HG02852 (cell line): Measurements from ENCODE around the gene PRMT1.

Source experiments
- ATAC-seq: cut with Tn5 transposase; IDR thresholded peaks from one replicate; pipeline ENCODE4 v1.9.1; 2021; ENCODE audit warnings: mild to moderate bottlenecking, moderate library complexity; ENCODE audit not compliant: unreplicated experiment

PRMT1 gene

DNA sequence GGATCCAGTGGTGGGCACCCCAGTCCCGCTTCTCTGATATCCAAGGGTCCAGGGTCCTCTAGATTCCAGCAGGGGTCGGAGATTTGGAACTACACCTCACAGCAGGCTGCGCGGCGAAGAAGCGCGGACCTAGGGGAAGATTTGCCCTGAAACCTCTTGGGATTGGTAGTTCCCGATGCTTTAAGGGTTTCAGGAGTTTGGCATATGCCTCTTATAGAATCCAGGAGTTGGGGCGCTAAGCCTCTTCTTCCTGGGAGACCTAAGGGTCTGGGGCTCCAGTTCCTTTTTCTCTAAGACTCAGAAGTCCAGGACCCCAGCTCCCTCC lies 11.0 kb upstream of the PRMT1 start:
- no peak for ATAC-seq

DNA sequence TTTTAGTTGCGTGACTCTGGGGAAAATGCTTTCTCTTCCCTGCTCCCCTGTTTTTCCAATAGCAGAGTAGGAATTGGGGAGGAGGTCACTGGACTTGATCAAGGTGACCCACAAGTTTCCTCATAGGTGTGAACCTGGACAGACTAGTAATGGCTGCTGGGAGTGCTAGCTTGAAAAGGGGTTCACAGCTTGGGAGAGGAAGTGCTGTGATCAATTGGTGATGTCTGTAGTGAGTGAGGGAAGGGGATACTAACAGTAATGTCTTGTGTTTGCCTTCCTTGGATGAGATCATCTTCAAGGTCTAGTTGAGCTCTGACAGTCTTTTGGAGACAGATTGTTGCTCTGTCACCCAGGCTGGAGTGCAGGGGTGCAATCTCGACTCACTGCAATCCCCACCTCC lies 9.6 kb upstream of the PRMT1 start:
- ATAC-seq, result no peak

DNA sequence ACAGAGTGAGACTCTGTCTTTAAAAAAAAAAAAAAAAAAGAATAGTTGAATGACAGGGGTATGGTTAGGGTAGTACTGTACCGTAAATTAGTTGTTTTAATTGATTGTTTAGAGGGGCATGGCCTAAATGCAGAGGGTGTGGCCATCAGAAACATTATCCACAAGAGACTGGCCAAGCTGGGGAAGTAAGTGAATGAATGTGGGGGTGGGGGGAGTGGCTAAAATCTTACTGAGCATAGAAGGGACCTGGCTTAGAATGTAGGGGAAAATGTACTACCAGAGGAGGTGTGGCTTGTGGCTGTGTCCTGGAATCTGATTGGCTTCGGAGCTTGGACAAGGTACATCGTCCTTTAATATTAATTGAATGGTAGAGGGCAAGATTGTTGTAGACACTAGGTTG lies 7.6 kb upstream of the PRMT1 start:
- ATAC-seq, result no peak

DNA sequence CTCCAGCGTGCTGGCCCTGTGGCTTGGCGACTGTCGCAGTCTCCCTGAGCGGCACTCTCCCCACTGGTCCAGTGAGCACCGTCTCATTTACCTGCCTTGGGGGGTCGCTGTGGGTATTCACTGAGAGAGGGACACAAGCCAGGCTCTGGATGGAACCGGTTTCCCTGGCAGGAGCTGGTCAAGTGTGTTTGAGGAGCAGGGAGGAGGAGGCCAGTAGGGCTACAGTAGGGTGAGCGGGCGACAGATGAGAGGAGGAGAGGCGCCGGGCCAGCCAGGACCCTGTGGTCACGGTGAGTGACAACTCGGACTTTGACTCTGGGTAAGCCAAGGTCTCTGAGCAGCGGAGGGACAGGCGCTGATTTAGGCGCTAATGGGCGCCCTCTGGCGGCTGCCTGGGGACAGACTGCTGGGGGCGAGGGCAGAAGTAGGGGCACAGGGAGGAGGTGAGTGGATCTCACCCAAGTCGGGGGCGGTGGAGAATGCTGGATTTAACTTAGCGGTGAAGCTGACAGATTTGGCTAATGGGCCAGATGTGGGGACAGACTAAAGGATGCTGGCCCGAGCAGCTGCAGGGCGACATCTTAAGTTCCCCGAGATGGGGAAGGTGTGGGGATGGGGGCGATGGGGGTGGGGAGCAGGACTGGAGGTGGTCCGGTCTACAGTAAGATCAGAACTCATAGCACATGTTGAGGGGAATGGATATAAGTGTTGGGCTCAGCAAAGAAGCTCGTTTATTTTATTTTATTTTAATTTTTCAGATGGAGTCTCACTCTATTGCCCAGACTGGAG lies 4.7 kb upstream of the PRMT1 start:
- no peak for ATAC-seq

DNA sequence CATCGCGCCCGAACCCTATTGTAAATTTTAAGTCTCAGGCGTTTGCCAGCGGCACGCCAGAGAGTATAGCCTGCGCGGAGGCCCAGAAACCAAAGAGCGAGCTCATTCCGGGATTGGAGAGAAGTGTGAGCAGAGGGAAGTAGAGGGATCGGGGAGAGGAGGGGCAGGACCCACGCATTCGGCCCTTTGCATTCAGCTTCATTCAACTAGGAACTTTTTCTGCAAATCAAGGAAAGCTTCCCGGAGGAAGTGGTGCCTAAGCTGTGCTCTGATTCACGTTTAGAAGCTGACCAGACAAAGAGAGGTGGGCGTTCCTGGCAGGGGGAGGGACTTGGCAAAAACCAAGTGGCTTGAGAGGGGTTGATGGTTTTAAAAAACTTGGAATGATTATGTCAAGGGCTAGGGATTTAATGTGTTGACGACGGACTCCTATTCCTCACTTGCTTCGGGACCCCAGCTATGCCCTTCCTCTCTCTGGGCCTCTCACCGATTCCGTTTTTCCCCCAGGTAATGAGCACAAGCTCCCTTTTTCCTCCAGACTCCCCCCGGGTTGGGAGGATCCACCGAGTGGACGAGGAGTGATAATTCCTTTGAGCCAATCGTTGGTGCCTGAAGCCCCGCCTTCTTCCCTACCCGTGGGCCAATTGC lies 811 bp upstream of the PRMT1 start:
- ATAC-seq, result no peak

DNA sequence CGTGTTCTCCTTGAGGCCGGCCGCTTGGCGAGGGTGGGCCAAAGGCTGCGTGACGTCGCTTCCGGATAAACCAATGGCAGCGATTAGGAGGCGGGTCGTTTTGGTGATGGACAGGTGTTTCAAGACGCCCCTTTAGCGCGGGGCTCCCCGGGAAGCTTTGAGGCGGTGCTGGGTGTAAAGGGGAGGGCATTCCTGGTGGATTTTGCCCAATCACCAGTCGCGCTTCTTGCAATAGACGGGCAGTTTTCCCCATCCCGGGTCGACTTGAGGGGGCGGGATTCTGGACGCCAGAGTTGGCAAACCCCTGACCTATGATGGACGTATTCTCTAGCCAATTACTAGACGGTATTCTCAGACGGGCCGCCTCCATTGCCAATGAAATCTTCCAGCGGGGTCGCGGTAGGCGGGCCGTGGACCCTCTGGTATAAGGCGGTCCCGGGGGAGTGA lies 264 bp upstream of the PRMT1 start:
- ATAC-seq, result peak; percentile 67

DNA sequence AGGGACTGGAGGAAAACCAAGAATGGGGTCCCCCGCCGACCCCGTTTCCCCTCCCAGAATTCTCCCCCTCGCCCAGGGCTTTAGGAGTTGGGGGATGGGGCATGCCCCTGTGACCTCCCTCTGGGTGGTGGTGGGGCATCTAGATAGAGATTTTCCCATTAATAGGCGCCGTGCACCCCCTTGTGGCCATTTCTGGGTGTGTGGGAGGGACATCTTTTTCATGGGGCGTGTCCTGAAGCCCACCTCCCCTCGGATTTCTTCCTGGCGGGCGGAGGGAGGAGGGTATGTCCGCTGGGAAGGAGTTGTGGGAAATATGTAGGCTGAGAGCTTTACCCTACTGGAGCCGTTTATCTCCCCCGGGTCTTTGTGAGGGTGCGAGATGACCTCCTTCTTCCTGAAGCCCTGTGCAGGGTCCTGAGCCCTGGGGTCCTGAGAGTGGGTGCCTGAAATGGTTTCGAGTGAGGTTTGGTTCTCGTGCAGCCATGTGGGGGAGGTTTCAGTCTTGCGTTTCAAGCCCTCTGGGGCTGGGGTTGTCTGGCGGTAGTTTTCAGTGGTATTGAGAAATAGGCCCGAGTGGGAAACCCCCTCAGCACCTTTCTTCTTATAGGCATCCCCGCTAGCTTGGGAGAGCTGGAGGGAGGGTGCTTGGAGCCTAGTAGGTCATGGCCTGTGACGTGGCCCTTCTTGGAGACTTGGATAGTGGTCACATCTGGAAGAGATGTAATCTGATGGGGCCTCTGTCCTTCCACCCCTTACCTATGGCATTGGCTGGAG lies 1.0 kb downstream of the PRMT1 start:
- no peak for ATAC-seq

DNA sequence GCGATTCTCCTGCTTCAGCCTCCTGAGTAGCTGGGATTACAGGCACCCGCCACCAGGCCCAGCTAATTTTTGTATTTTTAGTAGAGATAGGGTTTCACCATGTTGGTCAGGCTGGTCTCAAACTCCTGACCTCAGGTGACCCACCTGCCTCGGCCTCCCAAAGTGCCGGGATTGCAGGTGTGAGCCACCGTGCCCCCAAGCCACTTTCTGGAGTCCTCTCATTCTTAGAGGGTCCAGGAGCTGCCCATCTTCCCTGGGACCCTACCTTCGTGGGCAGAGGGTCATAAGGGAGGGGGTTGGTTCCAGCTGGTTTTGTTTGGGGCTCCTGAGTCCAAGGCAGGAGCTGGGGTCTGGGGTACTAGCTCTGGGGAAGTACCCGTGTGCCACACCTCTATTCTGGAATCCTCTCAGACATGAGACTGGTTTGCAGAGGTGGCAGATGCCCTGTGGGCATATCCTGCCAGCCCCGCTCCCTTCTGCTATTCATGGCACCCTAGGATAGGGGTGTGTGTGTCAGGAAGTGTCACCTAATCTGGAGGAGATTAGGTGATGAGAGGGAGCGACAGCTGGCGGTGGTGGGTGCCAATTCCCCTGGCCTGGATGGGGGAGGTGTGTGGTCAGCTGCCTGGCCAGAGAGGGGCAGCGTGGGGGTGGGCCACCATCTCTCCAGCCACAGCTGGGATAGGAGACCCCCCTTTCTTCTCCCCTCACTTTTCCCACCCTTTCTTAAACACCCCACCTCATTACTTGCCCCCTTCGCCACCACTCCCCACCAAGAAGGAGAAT lies 2.1 kb downstream of the PRMT1 start:
- no peak for ATAC-seq

DNA sequence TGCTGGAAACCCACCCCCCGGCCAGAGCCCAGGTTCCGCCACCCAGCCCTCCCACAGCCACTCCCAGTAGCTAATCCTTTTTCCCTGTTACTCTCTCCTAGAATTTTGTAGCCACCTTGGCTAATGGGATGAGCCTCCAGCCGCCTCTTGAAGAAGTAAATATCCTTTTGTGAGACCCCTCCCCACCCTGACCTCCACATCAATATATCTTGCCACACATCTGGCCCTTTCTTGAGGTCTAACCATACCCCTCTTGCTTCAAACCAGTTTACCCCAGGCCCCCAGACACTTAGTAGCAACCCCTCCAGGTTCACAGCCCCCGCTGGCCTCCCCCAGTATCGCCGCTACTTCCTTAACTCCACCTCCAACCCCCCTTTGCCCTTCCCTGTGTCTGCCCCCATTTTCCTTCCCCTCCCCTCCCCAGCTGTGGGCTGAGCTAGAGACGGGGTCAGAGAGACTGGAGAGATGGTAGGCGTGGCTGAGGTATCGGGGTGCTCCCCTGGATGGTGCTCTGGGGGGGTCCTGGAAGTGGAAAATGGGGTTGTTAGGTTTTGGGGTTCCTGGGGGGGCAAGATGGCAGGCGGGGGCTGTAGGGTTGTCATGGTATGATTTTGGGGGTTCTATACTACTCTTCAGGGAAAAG lies 2.8 kb downstream of the PRMT1 start:
- no peak for ATAC-seq

DNA sequence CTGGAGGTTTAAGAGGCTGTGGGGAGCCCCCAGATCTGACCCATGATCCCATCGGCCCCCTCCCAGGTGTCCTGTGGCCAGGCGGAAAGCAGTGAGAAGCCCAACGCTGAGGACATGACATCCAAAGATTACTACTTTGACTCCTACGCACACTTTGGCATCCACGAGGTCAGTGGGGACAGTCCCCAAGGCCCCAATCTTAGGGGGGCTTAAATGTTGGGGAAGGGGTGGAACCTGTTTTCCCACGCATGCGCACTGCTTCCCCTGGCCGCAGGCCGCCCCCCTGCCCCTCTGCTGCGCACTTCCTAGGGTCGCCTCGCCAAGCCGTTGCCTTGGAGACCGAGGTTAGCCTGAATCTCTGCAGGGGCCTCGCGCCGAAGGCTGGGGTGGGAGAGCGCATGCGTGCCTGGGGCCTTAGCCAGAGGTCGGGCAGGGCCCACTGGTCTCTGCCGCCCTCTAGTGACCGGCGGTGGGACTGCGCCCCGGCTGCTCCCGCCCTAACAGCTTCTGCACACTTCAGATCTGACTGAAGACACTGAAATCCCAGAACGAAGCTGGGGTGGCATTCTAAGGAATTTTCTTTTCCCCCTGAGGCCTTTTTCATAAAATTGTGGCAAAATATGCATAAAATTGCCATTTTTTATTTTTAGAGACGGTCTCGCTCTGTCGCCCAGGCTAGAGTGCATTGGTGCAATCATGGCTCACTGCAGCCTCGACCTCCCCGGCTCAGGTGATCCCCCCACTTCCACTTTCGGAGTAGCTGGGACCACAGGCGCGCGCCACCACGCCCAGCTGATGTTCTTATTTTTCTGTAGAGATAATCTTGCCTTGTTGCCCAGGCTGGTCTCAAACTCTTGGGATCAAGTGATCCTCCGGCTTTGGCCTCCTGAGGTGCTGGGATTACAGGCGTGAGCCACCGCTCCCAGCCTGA lies 3.6 kb downstream of the PRMT1 start:
- no peak for ATAC-seq

DNA sequence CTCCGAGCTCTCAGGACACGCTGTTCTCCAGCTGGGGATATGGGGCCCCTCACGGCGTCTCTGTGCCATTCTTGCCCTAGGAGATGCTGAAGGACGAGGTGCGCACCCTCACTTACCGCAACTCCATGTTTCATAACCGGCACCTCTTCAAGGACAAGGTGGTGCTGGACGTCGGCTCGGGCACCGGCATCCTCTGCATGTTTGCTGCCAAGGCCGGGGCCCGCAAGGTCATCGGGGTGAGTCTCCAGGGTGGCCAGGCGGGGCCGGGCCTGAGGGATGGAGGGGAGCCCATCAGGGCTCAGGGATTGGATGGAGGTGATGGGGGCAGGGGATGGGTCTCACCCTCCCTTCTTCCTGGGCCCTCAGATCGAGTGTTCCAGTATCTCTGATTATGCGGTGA lies 4.8 kb downstream of the PRMT1 start:
- ATAC-seq, result no peak

DNA sequence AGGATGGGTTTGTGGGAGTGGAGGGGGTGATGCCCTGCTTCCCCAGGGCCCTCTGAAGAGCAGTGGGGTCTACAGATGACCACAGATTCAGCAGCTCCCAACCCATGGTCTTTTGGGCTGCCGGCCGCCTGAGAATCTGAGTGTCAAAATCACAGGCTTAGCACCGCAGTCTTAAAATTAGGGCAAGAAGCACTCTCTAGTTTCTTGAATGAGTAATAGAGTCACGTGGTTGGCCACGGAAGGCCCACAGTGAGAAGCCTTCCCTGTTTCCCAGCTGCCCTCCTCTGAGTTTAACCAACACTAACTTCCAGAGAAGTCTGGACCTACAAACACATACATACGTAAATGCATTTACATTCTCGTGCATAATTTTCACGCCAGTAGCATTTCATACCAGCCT lies 5.2 kb downstream of the PRMT1 start:
- ATAC-seq, result no peak

DNA sequence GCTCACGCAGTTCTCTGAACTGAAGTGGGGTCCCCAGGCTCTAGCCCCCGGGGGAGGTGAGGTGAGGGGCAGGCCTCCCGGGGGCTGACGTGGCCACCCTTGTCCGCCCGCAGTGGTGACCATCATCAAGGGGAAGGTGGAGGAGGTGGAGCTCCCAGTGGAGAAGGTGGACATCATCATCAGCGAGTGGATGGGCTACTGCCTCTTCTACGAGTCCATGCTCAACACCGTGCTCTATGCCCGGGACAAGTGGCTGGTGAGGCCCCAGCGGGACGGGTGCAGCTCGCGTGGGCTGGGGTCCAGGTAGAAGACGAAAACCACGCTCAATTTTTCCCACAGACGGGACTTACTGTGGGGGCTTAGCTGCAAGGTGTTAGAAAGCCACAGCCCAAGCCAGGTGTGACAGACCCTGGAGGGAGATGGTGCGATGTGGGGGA lies 6.8 kb downstream of the PRMT1 start:
- ATAC-seq, result no peak

DNA sequence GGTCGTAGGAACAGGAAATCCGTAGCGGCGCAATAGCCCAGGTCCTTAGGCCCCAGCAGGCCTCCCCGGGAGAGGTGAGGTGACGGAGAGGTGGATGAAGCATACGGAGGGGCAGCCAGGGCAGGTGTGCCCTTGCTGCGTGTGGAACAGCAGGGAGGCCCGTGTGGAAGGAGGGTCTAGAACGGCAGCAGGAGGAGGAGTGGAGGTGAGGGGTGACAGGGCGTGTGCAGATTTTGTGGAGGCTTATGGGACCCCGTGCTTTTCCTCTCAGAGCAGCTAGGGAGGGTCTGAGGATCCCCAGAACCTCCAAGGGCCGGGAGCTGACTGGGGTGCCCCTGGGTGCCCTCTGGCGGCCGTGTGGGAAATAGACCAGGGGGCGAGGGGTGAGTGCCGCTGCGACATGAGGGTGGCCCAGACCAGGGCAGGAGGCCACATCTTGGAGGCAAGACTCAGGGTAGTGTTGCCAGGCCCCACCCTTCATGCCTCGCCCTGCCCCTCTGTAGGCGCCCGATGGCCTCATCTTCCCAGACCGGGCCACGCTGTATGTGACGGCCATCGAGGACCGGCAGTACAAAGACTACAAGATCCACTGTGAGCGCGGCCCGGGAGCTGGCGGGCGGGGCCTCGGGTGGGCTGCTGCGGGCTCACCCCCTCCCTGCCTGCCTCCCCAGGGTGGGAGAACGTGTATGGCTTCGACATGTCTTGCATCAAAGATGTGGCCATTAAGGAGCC lies 7.3 kb downstream of the PRMT1 start:
- ATAC-seq, result no peak

DNA sequence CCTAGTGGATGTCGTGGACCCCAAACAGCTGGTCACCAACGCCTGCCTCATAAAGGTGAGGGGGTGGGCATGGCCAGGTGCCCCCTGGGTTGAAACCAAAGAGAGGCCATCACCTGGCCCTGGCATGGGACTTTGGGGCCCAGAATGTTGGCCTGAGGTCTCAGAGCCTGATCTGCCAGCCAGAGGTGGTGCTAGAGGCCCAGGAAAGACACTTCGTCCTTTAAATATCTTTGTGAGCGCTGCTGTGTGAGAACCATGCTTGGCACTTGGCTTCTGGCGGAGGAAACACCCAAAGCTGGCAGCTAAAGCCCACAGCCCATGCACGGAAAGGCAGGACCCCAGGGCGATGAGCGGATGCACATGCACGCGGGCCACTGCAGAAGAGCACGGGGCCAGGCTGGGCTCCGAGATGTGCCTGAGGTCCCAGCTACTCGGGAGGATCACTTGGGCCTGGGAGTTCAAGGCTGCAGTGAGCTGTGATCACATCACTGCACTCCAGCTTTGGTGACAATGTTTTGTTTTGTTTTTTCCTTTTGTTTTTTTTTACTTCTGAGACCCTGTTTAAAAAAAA lies 8.0 kb downstream of the PRMT1 start:
- ATAC-seq, result no peak

DNA sequence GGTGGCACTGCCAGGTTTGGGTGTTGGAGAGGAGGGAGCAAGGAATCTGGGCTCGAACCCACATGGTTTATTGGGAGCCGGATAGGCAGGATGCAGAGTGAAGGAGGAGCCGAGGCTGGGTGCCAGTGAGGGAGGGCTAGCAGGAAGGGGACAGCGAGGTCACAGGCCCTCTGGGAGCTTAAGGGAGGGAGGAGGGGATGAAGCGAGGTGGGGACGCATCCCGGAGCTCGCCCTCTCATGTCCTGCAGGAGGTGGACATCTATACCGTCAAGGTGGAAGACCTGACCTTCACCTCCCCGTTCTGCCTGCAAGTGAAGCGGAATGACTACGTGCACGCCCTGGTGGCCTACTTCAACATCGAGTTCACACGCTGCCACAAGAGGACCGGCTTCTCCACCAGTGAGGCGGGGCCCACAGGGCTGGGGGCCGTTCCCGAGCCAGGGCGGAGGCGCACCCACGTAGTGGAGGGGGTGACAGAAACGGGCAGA lies 8.8 kb downstream of the PRMT1 start:
- no peak for ATAC-seq

DNA sequence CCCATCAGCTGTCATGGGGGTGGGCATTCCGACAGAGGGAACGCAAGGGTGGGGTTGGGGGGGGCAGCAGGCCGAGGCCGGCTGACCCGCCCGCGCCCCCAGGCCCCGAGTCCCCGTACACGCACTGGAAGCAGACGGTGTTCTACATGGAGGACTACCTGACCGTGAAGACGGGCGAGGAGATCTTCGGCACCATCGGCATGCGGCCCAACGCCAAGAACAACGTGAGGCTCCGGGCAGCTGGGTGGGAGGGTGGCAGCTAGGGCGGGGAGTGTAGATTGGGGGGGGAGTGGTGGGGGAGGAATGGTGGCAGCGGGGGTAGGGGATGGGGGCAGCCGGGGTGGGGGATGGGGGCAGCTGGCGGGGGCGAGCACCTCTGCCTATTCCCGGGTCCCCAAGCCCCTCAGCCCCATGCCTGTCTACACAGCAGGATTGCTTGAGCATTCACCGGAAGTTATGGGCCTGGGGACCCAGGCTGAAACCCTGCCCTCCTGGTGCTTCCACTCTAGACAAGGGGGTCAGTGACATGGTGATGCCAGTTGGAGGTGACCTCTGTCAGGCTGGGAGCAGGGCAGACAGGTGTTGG lies 9.5 kb downstream of the PRMT1 start:
- no peak for ATAC-seq

DNA sequence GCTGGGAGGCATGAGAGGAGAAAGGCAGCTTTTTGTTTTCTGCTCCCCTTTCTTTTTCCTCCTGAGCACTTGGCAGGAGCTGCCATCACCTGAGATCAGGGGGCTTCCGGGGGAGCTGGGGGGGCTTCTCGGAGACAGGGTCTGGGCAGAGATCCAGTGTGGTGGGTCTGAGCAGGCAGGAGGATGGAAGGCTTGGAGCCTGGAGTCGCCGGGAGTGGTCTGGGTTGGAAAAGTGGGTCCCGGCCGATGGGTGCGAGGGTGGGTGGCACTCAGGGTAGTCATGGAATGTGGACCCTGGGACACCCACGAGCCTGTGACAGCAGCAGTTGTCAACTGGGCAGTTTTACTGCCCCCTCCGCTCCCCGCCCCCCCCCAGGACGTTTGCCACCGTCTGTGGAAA lies 10.1 kb downstream of the PRMT1 start:
- ATAC-seq, result no peak
